ENCODE data around the gene RALBP1.
A peak's percentile ranks its signal among the peaks of the same experiment; 100 is the strongest.
"Not testable (repeated sequence)": the region's sequence is repeated elsewhere in the genome, so short reads cannot be mapped to it uniquely, and the experiment has no call there.

The RALBP1 gene

DNA sequence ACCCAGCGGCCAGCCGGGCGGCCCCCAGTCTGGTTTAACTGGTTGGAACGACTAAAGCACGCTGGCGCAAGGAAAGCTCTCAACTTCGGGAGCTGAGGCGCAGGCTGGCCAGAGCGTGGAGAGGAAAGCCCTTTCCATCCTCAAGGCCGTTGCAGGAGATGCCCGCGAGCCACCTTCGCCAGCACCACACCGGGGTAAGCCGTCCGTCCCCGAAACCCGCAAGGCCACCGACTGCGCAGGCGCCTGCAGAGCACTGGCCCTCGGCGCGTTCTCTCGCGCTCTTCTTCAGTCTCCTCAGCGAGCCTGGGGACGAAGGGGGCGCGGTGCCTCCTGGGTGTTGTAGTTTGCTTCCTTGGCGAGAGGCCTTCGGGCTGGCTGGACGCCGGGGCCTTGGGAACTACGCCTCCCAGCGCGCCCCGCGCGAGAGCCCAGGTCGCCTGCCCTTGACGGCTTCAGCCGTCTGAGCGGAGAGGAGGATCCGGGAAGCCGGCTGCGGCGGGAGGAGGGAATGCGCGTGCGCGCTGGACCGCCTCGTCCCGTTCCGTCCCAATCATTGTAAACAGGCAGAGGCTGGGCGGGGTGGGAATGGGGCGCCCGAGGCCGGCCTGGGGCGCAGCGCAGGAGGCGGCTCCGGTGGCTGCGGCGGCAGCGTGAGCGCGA, at the start of gene RALBP1:
RALBP1 (plus strand) TSS at position 531 of the 660 bp plus-strand sequence. CDS start 37,533 bp downstream, outside the sequence.
- peak; percentile 93 for DNase-seq (ENCODE audit: low read depth)

DNA sequence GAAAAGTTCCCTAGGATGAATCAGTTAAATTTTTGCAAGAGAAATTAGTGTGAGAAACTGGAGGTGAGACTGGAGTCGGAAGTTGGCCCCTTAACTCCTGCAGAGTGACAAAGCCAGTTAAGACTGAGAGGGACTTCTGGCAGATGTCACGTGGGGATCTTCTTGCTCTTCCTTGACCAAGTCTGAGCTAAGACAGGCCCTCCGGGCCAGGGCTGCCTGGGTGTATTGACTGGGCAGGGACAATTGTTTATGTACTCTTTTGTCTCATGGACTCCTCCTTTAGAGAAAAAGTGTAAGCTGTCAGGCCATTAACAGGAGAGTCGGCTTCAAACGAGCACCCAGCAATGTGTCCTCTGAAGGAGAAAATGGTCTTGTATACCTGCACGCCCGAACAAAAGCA, 48.6 kb upstream of the RALBP1 start:
- no peak for DNase-seq (ENCODE audit: low read depth)

DNA sequence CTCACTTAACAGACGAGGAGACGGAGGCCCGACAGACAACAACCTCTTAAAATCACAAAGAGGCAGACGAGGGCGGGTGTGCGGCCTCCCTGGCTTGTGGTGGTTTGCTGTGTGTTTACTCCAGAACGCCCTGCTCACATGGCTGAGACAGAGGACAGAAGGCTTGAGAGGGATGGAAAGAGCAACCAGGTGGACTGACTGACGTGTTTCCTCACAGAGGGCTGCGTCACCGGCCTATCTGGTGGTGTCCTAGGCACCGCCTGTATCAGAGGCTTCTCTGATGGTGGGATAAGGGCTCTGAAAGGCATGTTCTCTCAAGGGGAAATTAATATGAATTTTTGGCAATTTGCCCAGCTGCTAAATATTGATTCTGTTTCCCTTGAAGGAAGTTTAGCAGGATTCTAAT, 47.0 kb upstream of the RALBP1 start:
- no peak for DNase-seq (ENCODE audit: low read depth)

DNA sequence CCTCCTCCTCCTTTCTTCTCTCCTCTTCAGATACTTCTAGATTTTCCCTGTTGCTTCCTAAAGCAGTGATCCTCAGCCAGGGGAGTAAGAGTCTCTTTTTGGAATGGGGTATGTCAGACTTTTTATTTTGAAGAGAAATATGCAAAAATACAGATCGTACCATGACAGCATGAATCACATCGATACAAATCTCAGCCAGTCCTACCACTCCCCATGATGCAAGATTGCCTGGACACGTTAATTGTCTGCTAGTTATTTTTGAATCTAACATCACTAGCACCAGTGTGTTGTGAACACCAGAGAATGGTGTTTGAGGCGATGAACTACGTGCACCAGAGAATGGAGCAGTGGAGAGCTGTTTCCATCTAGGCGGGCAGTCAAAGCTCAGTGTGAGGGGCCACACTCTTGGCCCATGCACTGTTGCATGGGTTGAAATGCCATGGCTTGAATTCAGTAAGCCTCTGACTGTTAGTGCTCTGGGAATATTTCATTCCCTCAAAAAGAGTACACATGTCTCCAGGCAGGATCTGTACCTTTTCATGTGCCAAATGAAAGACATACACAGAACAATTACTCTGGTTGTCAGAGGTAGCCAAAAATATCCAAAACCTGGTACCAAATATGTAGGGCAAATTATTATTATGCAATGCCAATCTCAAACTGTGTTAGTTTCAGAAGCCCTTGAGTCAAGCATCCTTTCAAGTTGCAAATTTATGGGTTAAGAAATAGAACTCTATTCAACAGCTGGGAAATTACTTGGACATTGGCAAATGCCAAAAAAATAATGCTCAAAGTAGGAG, 46.3 kb upstream of the RALBP1 start:
- DNase-seq (ENCODE audit: low read depth) = no peak

DNA sequence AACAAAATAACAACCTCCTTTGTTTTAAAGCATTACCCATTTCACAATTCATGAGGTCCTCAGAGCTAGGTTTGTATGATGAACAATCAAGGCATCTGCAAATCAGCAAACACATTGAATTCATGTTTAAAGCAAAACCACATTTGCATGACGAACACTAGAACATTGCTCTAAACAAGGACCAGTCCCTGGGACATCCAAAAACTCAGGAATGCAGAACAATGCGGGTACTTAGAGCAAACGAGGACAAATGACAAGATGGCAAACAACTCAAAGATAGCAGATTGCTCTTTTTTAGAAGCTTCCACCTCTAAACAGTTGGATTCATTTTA, 45.7 kb upstream of the RALBP1 start:
- DNase-seq (ENCODE audit: low read depth) = no peak

DNA sequence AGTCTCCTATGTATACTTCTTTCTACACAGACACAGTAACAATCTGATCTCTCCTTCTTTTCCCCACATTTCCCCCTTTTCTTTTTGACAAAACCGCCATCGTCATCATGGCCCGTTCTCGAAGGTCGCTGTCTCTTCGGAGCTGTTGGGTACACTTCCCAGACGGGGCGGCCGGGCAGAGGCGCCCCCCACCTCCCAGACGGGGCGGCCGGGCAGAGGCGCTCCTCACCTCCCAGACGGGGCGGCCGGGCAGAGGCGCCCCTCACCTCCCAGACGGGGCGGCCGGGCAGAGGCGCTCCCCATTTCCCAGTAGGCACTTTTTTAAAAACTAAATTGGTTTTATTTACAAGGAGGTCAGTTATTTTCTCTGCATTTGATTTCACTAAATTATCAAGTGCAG, 45.0 kb upstream of the RALBP1 start:
- not testable (repeated sequence) for DNase-seq (ENCODE audit: low read depth)

DNA sequence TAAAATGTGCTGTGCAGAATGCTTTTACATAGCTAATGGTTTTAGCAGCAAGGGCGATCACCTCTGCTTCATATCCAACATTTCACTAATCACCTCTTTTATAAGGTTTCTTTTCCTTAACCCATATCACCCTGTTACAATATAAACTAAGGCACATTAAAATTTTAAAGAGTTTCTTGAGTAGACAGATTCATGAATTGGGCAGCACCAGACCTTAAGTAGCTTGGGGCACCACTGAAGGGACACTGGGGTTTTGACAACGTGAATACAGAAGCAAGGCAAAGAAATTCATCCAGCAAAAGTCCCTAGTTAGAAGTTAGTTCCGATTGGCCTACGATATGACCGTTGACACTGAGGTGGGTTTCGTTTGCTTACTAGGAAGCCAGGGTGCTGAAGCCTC, 44.0 kb upstream of the RALBP1 start:
- no peak for DNase-seq (ENCODE audit: low read depth)

DNA sequence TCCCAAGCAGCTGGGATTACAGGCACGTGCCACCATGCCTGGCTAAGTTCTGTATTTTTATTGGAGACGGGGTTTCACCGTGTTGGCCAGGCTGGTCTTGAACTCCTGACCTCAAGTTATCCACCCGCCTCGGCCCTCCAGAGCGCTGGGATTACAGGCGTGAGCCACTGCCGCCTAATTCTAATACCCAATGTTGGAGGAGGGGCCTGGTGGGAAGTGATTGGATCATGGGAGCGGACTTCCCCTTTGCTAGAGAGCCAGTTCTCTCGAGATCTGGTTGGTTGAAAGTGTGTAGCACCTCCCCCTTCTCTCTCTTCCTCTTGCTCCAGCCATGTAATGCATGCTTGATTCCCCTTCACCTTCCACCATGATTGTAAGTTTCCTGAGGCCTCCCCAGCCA, 42.2 kb upstream of the RALBP1 start:
- DNase-seq (ENCODE audit: low read depth) = not testable (repeated sequence)

DNA sequence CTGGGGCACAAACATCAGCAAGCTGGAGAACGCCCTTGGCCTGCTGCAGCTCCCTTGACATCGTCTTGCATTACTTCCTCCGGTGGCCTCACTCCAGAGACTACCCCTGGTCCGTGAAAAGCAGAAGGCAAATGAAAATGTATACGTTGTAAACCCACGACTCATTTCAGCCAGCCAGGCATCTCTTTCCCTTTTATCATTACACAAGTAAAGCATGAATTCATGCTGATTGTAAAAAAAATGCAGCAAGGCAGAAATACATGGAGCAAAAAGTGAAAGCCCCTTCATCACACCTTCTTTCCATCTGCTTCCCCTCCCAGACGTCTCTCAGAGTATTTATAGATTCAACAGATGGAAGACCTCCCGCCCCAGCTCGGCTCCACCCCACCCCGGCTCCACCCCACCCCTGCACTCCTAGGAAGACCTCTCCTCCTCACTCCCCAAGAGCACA, 41.6 kb upstream of the RALBP1 start:
- DNase-seq (ENCODE audit: low read depth) = no peak

DNA sequence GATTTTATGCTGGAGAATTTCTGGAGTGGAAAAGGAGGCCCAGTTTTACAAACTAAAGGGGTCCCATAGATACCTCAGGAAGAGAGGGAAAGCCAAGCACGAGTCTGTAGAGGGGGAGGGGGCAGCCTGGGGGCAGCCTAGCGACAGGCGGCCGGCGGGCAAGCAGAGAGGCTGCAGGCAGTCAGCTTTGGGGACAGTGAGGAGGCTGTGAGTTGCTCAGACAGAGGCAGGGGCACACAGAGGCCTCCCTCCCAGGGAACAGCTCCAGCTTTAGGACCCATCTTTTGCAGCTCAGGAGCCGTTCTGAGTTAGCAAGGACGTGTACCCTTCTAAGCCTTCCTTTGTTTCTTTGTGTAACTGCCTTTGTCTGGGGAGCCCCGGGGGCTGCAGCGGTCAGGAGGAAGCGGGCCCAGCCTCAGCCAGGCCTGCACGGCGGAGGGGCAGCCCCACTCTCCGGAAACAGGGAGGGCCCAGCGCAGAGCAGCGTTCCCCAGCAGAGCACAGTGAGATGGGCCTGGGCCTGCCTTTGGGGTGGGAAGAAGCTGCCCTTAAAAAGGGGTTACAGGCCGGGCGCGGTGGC, 41.1 kb upstream of the RALBP1 start:
- no peak for DNase-seq (ENCODE audit: low read depth)

DNA sequence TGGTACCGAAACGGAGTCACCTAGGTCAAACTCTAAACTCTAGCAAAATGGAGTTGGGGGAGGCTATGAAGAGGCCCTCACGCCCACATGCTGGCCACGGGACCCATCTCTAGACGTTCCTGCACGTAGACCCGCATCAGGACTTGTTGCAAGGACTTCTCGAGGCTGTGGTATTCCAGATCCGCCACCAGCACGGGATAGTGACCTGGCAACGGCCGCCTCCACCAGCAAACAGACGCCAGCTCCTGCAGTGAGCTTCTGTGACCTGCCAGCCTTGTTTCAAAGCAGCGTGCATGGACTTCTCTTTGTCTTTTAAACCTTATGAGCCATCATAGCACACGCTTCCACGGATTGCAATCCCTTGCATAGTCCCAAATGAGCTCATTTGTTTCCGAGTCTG, 40.3 kb upstream of the RALBP1 start:
- no peak for DNase-seq (ENCODE audit: low read depth)

DNA sequence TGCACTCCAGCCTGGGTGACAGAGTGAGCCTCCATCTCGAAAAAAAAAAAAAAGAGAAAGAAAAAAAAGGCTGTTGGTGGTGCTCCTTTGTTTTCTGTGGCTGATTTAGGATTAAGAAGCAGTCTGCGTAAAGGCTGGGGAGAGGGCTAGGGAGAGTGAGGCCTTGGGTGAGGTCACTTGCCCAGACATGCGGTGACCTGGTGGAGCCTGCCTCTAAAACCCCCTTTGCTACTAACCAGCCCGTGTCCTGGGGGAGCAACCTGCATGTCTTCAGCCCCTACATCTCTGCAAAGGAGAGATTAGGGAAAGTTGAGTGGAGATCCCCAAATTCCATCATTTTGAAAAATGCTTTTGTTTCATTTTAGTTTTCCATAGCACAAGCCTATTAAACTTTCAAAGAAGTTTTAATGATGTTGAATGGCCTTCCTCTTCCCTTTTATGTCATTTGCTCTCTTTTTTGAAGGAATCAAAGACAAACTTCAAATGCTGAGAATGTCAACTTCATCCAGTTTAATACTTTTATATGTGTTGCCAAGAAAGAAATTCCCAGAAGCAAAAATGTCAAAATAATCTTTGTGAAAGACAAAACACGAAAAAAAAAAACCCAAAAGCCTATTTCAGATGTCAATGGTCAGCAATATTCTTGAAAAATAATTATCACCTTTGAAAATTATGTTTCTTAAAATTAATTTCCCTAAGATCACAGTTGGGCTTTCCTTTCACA, 38.9 kb upstream of the RALBP1 start:
- no peak for DNase-seq (ENCODE audit: low read depth)

DNA sequence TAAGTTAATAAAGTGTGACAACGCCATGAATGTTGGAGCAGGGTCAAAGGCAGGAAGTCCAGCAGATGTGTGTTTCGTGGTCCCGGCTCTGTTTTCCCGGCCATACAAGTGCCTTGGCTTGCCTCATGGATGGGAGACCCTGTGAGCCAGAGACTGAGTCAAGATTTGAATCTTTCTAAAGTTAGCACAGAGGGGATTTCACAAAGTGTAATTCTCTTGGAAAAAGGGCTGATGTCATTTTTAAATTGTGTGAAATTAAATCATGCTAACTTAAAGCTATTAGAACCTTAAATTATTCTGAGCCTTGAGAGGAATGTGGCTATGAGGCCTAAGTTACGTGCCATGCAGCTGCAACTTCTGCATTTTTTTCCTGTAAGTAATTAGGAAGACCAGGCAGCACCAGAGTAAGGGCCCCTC, 38.3 kb upstream of the RALBP1 start:
- DNase-seq (ENCODE audit: low read depth) = no peak

DNA sequence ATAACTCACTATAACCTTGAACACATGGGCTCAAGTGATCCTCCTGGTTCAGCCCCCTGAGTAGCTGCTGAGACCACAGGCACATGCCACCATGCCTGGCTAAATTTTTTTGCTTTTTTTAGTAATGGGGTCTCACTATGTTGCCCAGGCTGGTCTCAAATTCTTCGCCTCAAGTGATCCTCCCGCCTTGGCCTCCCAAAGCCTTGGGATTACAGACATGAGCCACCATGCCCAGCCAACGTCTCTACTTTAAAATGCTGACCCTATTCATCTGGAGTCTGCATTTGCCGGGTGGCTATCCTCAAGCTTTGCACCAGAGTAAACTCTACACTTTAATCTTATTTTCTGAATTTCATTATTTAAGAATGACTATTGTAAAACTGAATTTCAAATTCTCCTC, 37.6 kb upstream of the RALBP1 start:
- DNase-seq (ENCODE audit: low read depth) = no peak

DNA sequence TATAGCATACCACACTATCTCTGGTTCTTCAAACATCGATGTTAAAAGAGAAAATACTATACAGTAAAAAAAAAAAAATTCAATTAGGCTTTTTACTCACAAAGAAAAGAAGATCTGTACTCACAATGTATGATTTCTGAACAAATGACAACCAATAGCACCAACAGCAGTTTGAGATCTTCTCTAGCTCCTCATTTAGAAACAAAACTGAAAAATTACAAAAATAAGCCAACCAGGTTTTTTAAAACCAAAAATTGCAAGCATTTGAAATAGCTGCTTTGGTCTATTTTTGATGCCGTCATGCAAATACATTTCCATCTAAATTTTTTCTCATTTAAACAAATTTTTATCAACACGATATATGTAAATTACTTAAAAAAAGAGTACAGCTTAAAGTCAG, 34.3 kb upstream of the RALBP1 start:
- no peak for DNase-seq (ENCODE audit: low read depth)

DNA sequence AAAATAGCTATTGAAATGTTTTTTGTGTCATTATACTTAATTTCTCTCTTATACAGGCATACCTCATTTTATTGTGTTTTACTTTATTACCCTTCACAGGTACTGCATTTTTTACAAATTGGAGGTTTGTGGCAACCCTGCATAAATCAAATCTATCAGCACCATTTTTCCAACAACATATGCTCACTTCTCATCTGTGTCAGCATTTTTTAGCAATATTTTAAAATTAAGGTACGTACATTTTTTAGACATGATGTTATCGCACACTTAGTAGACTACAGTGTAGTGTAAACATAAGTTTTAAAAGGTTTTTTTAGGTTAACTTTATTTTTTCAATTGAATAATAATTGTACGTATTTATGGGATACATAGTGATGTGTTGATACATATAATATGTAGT, 30.8 kb upstream of the RALBP1 start:
- no peak for DNase-seq (ENCODE audit: low read depth)

DNA sequence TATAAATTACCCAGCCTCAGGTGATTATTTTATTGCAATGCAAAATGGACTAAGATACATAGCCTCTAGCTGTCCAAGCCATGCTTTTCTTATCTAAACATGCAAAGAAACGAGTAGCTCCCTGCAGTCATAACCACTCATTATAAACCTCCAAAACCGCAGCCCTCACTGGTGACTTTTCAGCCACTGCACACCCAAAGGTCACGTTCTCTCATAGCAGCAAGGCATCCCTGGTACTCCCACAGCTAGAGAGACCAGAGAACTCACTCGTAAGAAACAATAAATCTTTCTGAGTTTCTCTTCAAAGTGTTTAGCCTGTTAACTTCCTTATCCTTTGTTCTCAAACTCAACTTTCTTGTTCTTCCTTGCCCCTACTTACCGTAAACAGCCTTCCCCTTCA, 28.5 kb upstream of the RALBP1 start:
- DNase-seq (ENCODE audit: low read depth) = no peak

DNA sequence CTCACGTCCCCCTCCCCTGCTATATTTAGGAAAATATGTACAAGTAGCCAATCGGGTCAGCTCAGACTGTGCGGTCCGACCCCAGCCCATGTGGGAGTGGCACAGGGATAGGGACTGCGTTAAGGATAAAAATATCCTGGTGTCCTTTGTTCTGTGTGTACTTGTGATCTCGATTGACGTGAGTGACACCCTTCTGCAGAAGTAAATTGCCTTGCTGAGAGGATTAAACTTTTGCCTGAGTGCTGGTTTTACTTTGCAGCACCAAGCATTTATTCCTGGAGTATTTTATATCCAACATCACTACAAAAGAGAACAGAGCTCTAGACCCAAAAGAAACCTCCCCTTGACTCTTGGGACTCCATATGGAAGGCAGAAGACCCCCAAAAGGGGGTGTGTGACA, 28.0 kb upstream of the RALBP1 start:
- DNase-seq (ENCODE audit: low read depth) = no peak

DNA sequence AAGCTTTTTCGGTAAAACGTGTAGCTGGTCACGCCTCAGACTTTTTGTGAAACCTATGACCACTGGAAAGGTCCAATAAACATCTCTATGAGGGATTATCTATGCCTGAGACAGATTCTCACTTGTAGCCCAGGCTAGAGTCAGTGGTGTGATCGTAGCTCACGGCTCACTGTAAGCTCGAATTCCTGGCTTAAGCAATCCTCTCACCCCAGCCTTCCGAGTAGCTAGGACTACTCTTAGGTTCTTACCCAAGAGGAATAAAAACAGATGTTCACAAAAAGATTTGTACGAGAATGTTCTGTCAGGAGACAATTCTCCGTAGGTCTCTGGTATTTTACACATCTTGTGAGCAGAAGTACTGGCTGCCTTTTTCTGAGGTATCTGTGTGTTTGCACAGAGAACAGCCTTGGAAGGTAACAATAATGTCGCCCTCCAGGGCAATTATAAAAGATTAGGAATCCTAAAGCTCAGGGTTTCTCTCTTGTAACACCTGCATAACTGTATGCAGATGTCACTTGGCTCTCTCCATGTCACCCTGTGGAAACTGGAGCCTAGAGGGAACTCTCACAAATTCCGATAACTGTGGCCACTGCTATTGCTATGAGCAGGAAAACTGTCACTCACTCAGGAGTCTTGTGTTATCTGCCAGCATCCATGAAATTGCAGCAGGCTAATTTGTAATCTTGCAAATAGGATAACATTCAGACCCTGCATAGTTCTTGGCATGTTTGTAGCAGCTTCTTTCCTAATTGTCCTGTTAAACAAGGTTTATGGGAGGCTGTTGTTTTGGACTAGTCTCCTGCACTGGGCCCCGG, 25.5 kb upstream of the RALBP1 start:
- DNase-seq (ENCODE audit: low read depth) = no peak

DNA sequence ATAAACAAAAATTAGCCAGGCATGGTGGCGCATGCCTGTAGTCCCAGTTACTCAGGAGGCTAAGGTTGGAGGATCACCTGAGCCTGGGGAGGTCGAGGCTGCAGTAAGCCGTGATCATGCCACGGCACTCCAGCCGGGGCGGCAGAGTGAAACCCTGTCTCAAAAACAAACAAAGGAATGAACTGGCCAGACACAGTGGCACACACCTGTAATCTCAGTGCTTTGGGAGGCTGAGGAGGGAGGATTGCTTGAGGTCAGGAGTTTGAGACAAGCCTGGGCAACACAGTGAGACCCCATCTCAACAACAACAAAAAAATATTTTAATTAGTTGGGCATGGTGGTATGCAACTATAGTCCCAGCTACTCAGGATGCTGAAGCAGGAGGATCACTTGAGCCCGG, 24.4 kb upstream of the RALBP1 start:
- DNase-seq (ENCODE audit: low read depth) = not testable (repeated sequence)

DNA sequence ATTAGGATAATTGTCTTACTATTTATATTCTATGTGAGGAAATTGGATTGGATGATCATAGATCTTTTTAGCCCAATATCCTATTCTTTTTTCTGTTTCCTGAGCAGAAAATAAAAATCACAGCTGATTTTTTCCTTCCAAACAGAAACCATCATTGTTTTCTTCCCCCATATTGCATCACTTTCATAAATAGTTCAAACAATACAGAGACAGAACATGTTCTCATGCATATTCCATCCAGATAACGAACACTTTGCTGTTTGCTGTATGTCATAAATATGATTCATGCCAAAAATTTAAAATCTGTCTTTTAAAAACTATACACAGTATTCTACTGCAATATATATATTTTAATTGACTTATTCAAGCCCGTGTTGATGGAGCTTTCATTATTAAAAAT, 22.0 kb upstream of the RALBP1 start:
- no peak for DNase-seq (ENCODE audit: low read depth)
